GM19397 (cell line): Measurements from ENCODE around the gene PRR19.
A peak's percentile ranks its signal among the peaks of the same experiment; 100 is the strongest.
"Not testable (repeated sequence)": the region's sequence is repeated elsewhere in the genome, so short reads cannot be mapped to it uniquely, and the experiment has no call there.

Experiments used
- ATAC-seq: cut with Tn5 transposase; IDR thresholded peaks from one replicate; pipeline ENCODE4 v1.9.1; 2021; ENCODE audit warnings: mild to moderate bottlenecking, moderate library complexity; ENCODE audit not compliant: unreplicated experiment

The PRR19 gene

DNA sequence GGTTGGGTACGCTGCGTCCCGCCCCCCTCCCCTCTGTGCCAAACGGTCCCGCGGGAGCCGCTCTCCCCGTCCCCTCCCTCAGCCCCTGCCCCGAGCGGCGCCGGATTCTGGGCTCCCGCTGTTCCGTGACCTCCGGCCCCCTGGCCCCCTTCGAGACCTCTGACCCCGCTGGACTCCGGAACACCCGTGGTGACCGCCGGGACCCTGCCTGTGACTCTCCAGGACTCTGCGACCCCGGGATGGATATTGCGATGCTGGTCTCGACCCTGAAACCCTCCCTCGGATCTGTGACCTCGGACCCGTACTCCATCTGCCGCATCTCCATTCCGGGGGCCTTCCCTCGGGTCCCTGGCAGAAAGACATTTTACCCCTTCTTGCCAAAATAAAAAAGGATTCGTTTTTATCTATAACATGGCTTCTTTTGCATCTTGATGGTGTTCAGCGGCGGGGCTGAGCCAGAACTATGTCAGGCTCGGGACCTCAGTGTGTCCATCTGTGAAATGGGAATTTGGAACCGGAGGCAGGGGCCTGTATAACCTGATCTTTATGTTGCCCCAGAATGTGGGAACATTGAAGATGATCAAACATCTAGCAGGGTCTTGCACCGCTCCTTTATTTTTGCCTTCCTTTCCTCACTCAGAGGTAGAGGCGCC lies 22.8 kb downstream of the PRR19 start:
- no peak for ATAC-seq

- ATAC-seq: peak; percentile 90
Measured at GRCh38 chr19:42325308-42325895, 23.5 kb downstream of the PRR19 start, which contains the start of gene MEGF8. Gene MEGF8 (plus strand): TSS chr19:42325635. CDS start chr19:42326244, 609 bp downstream.

DNA sequence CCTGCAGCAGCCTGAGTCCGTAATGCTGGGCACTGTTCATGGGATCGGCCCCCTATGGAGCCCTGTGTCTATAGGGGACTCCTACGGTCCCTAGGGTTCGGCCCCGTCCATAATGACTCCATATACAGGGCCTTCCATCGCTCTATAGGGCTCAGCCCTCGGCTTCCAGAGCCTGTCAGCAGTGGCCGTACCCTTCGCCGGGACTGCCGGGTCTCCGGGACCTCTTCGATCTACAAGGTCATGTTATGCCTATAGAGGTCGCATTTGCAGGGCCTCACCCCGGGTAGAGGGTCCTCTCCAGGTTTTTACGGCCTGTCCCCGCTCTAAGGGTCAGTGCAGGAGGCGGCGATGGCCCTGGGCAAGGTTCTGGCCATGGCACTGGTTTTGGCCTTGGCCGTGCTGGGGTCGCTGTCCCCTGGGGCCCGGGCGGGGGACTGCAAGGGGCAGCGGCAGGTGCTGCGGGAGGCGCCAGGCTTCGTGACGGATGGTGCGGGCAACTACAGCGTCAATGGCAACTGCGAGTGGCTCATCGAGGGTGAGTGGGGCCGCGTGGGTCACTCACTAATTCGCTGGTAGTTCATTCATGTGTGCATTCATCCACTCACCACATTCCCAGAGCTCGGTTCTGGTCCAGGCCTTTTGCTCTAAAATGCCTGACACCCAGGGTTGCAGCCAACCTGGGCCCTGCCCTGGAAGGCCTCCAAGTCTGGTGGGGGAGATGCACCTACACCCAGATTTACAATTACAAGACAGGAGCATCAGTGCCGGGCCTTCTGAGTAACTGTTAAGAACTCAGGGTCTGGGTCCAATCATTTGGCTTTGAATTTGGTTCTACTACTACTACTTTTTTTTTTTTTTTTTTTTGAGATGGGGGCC lies 24.2 kb downstream of the PRR19 start:
- ATAC-seq: no peak

- ATAC-seq: no peak
Measured at GRCh38 chr19:42326969-42327368, 25.0 kb downstream of the PRR19 start.

DNA sequence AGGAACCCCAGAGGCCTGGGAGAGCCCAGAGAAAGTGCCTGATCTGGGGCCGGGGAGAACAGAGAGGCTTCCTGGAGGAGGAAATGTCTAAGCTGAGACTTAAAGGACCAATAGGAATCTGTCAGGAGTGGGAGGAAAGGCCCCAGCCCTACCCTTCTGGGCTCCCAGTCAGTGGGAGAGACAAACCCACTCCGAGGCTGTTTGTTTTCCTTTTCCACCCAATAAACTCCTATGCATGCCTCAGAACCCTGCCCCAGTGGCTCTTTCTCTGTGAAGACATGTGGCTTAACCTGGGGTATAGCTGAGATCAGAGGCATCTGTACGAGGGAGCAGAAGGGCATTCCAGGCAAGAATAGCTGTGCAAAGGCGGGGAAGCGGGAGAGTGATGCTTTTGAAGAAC lies 25.4 kb downstream of the PRR19 start:
- ATAC-seq: no peak

- no peak for ATAC-seq
Measured at GRCh38 chr19:42328106-42328505, 26.2 kb downstream of the PRR19 start.

DNA sequence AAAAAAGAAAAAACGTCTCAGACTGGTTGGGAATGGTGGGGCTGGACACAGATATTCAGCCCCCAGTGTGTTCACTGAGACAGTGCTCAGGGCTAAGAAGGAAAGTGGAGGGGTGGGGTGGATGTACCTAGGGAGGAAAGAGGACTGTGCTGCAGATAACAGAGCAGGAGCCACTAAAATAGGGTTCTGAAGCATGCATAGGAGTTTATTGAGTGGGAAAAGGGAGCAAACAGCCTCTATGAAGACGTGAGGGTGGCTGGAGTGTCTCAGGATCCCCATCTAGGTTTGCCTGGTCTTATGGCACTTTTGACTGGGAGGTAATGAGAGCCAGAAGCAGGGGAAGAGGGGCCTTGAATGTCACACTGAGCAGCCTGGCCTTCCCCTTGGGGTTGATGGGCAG lies 26.9 kb downstream of the PRR19 start:
- ATAC-seq: no peak

GRCh38 chr19:42330241-42330711 lies 28.3 kb downstream of the PRR19 start:
- ATAC-seq: no peak

DNA sequence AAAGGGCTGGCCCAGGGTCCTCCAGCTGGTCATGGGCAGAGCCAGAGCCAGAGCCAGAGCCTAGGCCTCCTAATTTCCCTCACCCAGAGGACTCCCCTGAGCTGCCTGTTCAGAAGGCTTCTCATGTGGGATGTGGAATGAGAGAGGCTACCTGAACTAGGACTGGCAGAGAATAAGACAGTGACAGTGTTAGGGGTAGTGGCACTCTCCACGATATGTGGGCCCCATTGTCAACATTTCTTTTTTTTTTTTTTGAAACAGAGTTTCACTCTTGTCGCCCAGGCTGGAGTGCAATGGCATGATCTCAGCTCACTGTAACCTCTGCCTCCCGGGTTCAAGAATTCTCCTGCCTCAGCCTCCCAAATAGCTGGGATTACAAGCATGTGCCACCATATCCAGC lies 29.4 kb downstream of the PRR19 start:
- not testable (repeated sequence) for ATAC-seq

DNA sequence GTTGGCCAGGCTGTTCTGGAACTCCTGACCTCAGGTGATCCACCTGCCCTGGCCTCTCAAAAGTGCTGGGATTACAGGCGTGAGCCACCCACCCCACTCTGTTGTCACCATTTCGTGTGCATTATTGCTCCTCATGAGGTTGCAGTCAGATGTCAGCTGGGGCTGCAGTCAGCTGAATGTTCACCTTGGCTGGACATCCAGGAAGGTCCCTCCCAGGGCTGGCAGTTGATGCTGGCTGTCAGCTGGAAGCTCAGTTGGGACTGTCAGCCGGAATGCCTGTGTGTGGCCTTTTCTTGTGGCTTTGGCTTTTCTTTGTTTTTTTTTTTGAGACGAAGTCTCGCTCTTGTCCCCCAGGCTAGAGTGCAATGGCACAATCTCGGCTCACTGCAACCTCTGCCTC lies 30.1 kb downstream of the PRR19 start:
- ATAC-seq: no peak

DNA sequence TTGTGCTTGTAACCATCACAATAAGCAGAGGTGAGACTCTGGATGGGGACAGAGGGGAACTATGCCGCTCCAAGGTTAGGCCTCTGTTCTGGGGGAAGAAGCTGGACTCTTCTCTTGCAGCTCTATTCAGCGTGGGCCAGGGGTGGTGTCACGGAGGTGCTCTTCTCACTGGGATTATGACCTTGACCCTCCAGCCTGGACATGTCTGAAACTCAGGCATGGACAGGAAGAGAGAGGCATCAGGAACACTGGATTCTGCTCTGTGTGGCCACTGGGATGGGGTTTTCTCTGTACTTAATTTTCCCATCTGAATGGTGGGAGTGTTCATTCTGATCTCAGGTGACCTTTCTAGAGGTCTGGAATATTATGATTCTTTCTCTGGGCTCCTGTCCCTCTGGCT lies 31.1 kb downstream of the PRR19 start:
- no peak for ATAC-seq

DNA sequence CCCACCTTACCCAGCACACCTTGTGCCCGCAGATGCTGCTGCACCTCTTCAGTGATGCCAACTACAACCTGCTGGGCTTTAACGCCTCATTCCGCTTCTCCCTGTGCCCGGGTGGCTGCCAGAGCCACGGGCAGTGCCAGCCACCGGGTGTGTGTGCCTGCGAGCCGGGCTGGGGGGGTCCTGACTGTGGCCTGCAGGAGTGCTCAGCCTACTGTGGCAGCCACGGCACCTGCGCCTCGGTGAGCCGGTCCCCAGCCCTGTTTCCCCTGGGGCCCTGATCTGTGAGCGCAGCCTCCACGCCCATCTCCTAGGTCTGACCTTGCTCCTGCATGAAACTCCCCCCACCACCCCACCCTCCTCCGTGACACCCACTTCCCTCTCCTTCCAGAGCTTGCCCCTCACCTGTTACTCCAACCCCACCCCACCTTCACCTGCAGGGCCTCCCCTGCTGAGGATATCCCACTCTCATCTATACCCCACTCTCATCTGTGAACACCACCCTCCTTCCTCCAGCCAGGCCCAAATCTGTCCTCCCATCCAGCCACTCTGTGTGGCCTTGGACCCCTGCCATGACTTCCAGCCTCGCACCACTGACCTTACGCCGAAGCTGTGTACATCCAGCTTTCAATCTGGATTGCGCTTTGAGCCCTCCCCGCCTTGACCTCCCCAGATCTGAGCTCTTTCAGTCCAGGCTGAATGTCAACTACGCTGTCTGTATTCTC lies 32.2 kb downstream of the PRR19 start:
- ATAC-seq: no peak

DNA sequence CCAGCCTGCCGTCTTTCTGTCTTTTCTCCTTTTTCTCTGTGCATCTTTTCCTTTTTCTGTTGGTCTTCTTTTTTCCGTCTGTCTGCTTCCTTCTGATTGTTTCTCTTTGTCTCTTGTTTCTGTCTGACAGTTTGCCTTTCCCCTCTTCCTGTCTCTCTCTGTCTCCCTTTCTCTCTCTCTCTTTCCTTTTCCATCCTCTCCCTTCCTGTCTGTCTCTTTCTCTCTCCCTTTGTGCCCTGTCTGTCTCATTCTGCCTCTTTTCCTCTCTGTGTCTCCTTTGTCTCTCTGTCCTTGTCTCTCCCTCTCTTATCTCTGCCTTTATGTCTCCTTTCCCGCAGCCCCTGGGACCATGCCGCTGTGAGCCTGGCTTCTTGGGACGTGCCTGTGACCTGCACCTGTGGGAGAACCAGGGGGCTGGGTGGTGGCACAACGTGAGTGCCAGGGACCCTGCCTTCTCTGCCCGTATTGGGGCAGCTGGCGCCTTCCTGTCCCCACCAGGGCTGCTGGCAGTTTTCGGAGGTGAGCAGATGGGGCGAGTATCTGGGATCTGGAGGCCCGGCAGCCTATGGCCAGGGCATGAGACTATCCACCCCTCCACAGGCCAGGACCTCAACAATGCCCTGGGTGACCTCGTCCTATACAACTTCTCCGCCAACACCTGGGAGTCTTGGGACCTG lies 32.9 kb downstream of the PRR19 start:
- ATAC-seq: no peak

GRCh38 chr19:42335374-42335936 lies 33.5 kb downstream of the PRR19 start:
- ATAC-seq: no peak

DNA sequence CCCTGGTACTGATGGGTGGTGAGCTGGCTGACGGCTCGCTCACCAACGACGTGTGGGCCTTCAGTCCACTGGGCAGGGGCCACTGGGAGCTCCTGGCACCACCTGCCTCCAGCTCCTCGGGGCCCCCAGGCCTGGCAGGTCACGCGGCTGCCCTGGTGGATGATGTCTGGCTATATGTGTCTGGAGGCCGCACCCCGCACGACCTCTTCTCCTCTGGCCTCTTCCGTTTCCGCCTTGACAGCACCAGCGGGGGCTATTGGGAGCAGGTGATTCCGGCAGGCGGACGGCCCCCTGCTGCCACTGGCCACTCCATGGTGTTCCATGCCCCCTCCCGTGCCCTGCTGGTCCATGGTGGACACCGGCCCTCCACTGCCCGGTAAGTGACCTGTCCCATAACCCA lies 34.0 kb downstream of the PRR19 start:
- ATAC-seq: no peak

DNA sequence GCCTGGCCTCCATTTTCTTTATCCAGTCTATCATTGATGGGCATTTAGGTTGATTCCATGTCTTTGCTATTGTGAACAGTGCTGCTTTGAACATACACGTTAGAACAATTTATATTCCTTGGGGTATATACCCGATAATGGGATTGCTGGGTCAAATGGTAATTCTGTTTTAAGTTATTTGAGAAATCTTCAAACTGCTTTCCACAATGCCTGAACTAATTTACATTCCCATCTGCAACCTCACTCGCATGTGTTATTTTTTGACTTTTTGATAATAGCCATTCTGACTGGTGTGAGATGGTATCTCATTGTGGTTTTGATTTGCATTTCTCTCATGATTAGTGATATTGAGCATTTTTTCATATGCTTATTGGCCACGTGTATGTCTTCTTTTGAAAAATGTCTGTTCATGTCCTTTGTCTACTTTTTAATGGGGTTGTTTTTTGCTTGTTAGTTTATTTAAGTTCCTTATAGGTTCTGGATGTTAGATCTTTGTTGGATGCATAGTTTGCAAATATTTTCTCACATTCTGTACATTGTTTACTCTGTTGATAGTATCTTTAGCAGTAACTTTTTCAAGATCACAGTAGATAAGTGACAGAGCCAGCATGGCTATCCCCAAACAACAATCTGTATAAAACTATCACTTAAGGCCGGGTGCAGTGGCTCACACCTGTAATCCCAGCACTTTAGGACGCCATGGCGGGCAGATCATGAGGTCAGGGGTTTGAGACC lies 37.4 kb downstream of the PRR19 start:
- not testable (repeated sequence) for ATAC-seq

- ATAC-seq: not testable (repeated sequence)
Measured at GRCh38 chr19:42339922-42340321, 38.0 kb downstream of the PRR19 start.

DNA sequence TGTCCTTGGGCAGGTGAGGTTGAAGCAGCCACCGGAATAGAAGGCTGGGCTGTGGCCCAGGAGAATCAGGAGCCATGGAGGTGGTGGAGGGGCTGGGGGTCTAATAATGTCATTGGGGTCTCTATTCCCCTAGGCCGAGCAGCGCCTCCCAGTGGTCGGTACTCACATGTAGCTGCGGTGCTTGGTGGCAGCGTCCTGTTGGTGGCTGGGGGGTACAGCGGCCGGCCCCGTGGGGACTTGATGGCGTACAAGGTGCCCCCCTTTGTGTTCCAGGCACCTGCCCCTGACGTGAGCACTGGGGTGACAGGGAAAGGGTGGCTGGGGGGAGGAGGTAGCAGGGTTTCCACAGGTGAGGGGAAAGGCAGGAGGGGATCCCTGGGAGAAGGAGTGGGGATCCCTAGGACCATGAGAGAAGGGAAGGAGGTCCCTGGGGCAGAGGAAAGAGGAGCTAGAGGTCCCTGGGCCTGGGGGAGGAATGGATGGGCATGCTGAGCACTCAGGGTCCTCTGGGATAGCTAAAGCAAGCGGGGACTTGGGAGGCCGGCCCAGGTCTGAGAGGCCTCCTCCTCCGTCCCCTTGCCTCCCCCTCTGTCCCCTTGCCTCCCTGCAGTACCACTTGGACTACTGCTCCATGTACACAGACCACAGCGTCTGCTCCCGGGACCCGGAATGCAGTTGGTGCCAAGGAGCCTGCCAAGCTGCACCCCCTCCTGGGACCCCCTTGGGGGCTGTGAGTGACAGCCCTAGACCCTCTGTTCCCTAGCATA lies 41.6 kb downstream of the PRR19 start:
- ATAC-seq: no peak
